Activated CD8-positive, alpha-beta T cell treated with anti-CD3 and anti-CD28 coated beads for 36 hours (primary cell): Measurements from ENCODE around the gene TRAPPC1. TPM values are rescaled to one million over a fixed set of nuclear protein-coding genes. Genes with fewer than 3 reads are reported as not detected.

Source experiments
- ATAC-seq: fragments of 200-7000 bp; cut with Tn5 transposase; one replicate; pipeline ENCODE4 v1.10.0; 2021; ENCODE audit warnings: mild to moderate bottlenecking, moderate library complexity
- CTCF ChIA-PET: fragments of 350-600 bp; sonication (Branson Sonifier 250); formaldehyde crosslinking; loops from one replicate; lab custom pipeline; 2021; ENCODE audit warnings: antibody characterized with exemption; lab: Charles Lee
- POLR2A ChIA-PET: fragments of 350-600 bp; sonication (Branson Sonifier 250); formaldehyde crosslinking; loops from one replicate; lab custom pipeline; 2021; ENCODE audit warnings: antibody characterized with exemption; lab: Charles Lee
- DNase-seq: peaks from one replicate; pipeline ENCODE4 v3.0.0-alpha.2; 2020
- H3K27ac Mint-ChIP-seq: one replicate; pipeline ENCODE4 v1.8.0; 2021; ENCODE audit warnings: mild to moderate bottlenecking, mixed read lengths
- H3K27me3 Mint-ChIP-seq: one replicate; pipeline ENCODE4 v1.8.0; 2021; ENCODE audit warnings: mixed read lengths
- H3K36me3 Mint-ChIP-seq: one replicate; pipeline ENCODE4 v1.8.0; 2021; ENCODE audit warnings: low read depth, mixed read lengths
- H3K4me1 Mint-ChIP-seq: one replicate; pipeline ENCODE4 v1.8.0; 2021; ENCODE audit warnings: low read depth, mixed read lengths
- H3K4me3 Mint-ChIP-seq: one replicate; pipeline ENCODE4 v1.8.0; 2021; ENCODE audit warnings: mild to moderate bottlenecking, moderate library complexity, mixed read lengths
- H3K9me3 Mint-ChIP-seq: one replicate; pipeline ENCODE4 v1.8.0; 2021; ENCODE audit warnings: mixed read lengths
- CTCF ChIP-seq: fragments of 200-600 bp; IDR thresholded peaks from one replicate; pipeline ENCODE4 v1.8.0; 2022; ENCODE audit warnings: antibody characterized with exemption, mild to moderate bottlenecking
- intact Hi-C: fragments of 100-400 bp; cut with micrococcal nuclease; formaldehyde crosslinking; loops from one replicate; pipeline ENCODE4 v1.10.0; 2022
- total RNA-seq, 2 experiments: library from RNA; stranded (reverse); gene quantifications; one replicate each; pipeline ENCODE4 v1.2.3, GENCODE V29; 2021

The TRAPPC1 gene
- total RNA-seq, result 100 to 1,000 TPM; 140 to 143 TPM

GRCh38 chr17:7931709-7932482 lies at the start of gene TRAPPC1, which contains the start of gene CNTROB:
Gene TRAPPC1, minus strand, starts transcription at chr17:7931946. Its CDS starts 117 bp downstream, at chr17:7931829.
Gene CNTROB, plus strand, starts transcription at chr17:7932206. Its CDS starts 874 bp downstream, at chr17:7933080.
- Mint-ChIP-seq H3K36me3 (peaks cover 27% of the 10 kb centered on the region), H3K27ac (peak within 1 kb of the TSS; percentile 94), H3K4me1 (peaks cover 40% of the 10 kb centered on the region), H3K4me3 (peak within 1 kb of the TSS; percentile 87), H3K9me3 (no peaks in the 10 kb centered on the region), H3K27me3 (no peaks in the 10 kb centered on the region)
- ChIA-PET CTCF (interaction anchor here (1.1 to 8.2 kb wide), 14 partner anchors 10 to 162 kb away, joined by 4 to 90 read pairs (median 6); partner anchors contain the start of gene RNF227), POLR2A (interaction anchor here (0.7 to 2.3 kb wide), 17 partner anchors 8 to 245 kb away, joined by 3 to 17 read pairs (median 4); partner anchors contain the start of gene RNF227)
- intact Hi-C loops, result no loop called here
- DNase-seq, result peak; percentile 99
- no peak for TF ChIP-seq CTCF
- ATAC-seq, result peak; percentile 99

- H3K4me3 Mint-ChIP-seq, result no peak overlapping the region
Observed at GRCh38 chr17:7977805-7978204, 46.1 kb upstream of the TRAPPC1 start.

GRCh38 chr17:7977039-7977438 lies 45.3 kb upstream of the TRAPPC1 start:
- peaks cover 9% of the 10 kb centered on the region for H3K36me3 Mint-ChIP-seq
- ChIA-PET POLR2A (interaction anchor here (0.9 kb wide), 1 partner anchor 64 kb away, joined by 4 read pairs; no protein-coding TSS in a partner anchor), CTCF (interaction anchor here (2.1 kb wide), 1 partner anchor 11 kb away, joined by 11 read pairs; no protein-coding TSS in a partner anchor)
- H3K4me1 Mint-ChIP-seq, result no peaks in the 10 kb centered on the region
- no peak for TF ChIP-seq CTCF
- H3K27me3 Mint-ChIP-seq, result peaks cover 2% of the 10 kb centered on the region
- peaks cover 14% of the 10 kb centered on the region for H3K9me3 Mint-ChIP-seq
- H3K27ac Mint-ChIP-seq, result no peak overlapping the region
- ATAC-seq (no peak), DNase-seq (no peak)
- H3K4me3 Mint-ChIP-seq, result no peak overlapping the region
- intact Hi-C loops, result no loop called here

More at GRCh38 chr17:7977805-7978204, 46.1 kb upstream of the TRAPPC1 start:
- CTCF ChIA-PET, result interaction anchor here (1.1 to 2.8 kb wide), 3 partner anchors 10 to 12 kb away, joined by 3 to 13 read pairs (median 11); no protein-coding TSS in a partner anchor
- H3K27ac Mint-ChIP-seq, result no peak overlapping the region
- DNase-seq (no peak), ATAC-seq (no peak)
- peaks cover 2% of the 10 kb centered on the region for H3K27me3 Mint-ChIP-seq
- POLR2A ChIA-PET, result no interaction called here
- H3K9me3 Mint-ChIP-seq, result peaks cover 14% of the 10 kb centered on the region
- no peaks in the 10 kb centered on the region for H3K4me1 Mint-ChIP-seq
- intact Hi-C loops, result no loop called here
- no peak for TF ChIP-seq CTCF
- H3K36me3 Mint-ChIP-seq, result peaks cover 9% of the 10 kb centered on the region

GRCh38 chr17:7974638-7975131 lies 42.9 kb upstream of the TRAPPC1 start:
- Mint-ChIP-seq H3K27me3 (peaks cover 4% of the 10 kb centered on the region), H3K27ac (no peak overlapping the region), H3K4me3 (no peak overlapping the region), H3K4me1 (no peaks in the 10 kb centered on the region), H3K36me3 (peaks cover 9% of the 10 kb centered on the region), H3K9me3 (peaks cover 14% of the 10 kb centered on the region)
- CTCF ChIA-PET, result interaction anchor here (1.1 to 1.6 kb wide), 5 partner anchors 9 to 113 kb away, joined by 3 to 7 read pairs (median 3); no protein-coding TSS in a partner anchor
- DNase-seq, result no peak
- POLR2A ChIA-PET, result interaction anchor here (0.6 kb wide), 1 partner anchor 141 kb away, joined by 4 read pairs; no protein-coding TSS in a partner anchor
- no peak for TF ChIP-seq CTCF
- intact Hi-C loops, result no loop called here
- no peak for ATAC-seq
